Tongue (tissue), 3 donors: Measurements from ENCODE around the gene CMTM3. TPM values are rescaled to one million over a fixed set of nuclear protein-coding genes. Genes with fewer than 3 reads are reported as not detected.

Experiments
- DNase-seq: peaks from one replicate; pipeline ENCODE4 v3.0.0-alpha.2; 2015
- small RNA-seq: library from RNA; depleted of rRNA; stranded (forward); fragments of <200 nt; gene quantifications from one replicate; pipeline ENCODE3, GENCODE V24; 2014; ENCODE audit warnings: low replicate concordance
- total RNA-seq: library from RNA; depleted of rRNA; stranded (reverse); fragments of >200 nt; gene quantifications from one replicate; pipeline ENCODE4 v1.2.3, GENCODE V29; 2014

CMTM3 gene
- total RNA-seq, 1 donor from 2014 or later: 35.5 TPM

DNA sequence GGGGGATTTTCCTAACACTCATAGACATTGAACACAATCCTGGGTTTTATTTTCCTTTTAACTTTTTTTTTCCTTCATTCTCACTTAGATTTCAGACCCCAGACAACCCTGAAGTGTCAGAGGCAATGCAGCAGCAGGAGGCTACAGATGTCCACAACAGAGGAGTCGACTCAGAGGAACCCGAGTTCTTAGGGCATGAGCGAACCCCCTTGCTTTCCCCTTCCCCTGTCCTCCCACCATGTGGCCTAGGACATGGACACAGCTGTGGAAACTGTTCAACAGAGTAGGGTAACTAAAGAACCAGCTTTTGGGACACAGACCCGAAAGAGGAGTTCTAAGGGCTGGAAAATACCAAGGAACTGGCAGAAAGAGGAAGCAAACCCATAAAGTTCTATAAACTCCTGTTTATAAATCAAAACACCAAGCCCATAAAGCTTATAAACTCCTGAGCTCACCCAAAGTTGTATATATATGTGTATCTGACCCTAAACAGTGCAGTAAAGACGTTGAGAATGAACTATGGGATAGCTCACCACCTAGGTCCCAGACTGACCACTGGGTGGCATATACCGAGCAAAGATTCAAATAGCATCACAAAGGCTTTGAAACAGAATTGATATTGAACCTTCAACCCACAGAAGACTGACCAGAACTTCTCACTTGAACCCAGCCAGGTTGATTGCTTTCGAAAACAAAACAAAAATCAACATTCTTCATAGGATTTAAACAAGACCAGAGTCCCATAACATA lies 58.1 kb downstream of the CMTM3 start:
- peak; percentile 25 for DNase-seq

Small RNA genes lying within 50 kb of the gene (small RNA-seq; reads per million reads assigned to genes)
- not detected for gene CKLF-CMTM1

Other genes starting within 250 kb of the CMTM3 start
- 67.7 TPM for gene CDH5, start 238.0 kb upstream of the CMTM3 start, total RNA-seq
- not detected for gene BEAN1, start 177.4 kb upstream of the CMTM3 start, total RNA-seq
- 24.0 TPM for gene TK2, start 54.6 kb upstream of the CMTM3 start, total RNA-seq
- 48.1 TPM for gene CKLF, start 52.1 kb upstream of the CMTM3 start, total RNA-seq
- 6.4 TPM for gene CMTM1, start 38.3 kb upstream of the CMTM3 start, total RNA-seq
- not detected for gene CMTM2, start 25.2 kb upstream of the CMTM3 start, total RNA-seq
- gene CMTM4, start 92.0 kb downstream of the CMTM3 start, total RNA-seq: 27.7 TPM
- 143 TPM for gene DYNC1LI2, start 146.9 kb downstream of the CMTM3 start, total RNA-seq
- 0.41 TPM for gene TERB1, start 196.9 kb downstream of the CMTM3 start, total RNA-seq
- gene NAE1, start 226.3 kb downstream of the CMTM3 start, total RNA-seq: 51.1 TPM
- gene CA7, start 239.7 kb downstream of the CMTM3 start, total RNA-seq: not detected